CD14-positive monocyte (primary cell): ENCODE results near the gene BOLA1. TPM values are rescaled to one million over a fixed set of nuclear protein-coding genes. Genes with fewer than 3 reads are reported as not detected.
"Not testable (repeated sequence)": the region's sequence is repeated elsewhere in the genome, so short reads cannot be mapped to it uniquely, and the experiment has no call there.

Experiments
- DNase-seq, 3 donors: peaks; one replicate each; pipeline ENCODE4 v3.0.0-alpha.2; 2011 to 2022
- H2AFZ ChIP-seq: 2 replicates; pipeline ENCODE4 v1.6.0; 2012; ENCODE audit warnings: mild to moderate bottlenecking, low read depth, low read length, inconsistent platforms; ENCODE audit not compliant: insufficient read depth, poor library complexity, severe bottlenecking
- H3K27ac ChIP-seq, 2 donors: 1 replicate in 1 of 2; 2 replicates in 1 of 2; pipeline ENCODE4 v1.5.1; 2012 to 2013; ENCODE audit warnings: low read length in 2 of 2, control low read depth in 1 of 2, inconsistent platforms in 1 of 2, low read depth in 1 of 2, mild to moderate bottlenecking in 1 of 2
- H3K27me3 ChIP-seq, 2 donors: one replicate each; pipeline versions ENCODE4 v1.6.0 to v1.6.1; 2011 to 2013; ENCODE audit warnings: low read length in 2 of 2; ENCODE audit not compliant: control insufficient read depth in 2 of 2, insufficient read depth in 2 of 2
- H3K36me3 ChIP-seq, 2 donors: replicated peaks in 1 of 2; 1 replicate in 1 of 2; 2 replicates in 1 of 2; pipeline versions ENCODE4 v1.5.1 to v1.6.1; 2012 to 2013; ENCODE audit warnings: low read length in 2 of 2, control low read depth in 1 of 2, inconsistent platforms in 1 of 2, mild to moderate bottlenecking in 1 of 2; ENCODE audit not compliant: insufficient read depth in 2 of 2, control insufficient read depth in 1 of 2
- H3K4me1 ChIP-seq, 2 donors: 1 replicate in 1 of 2; 2 replicates in 1 of 2; pipeline versions ENCODE4 v1.5.1 to v1.6.1; 2012 to 2013; ENCODE audit warnings: low read length in 2 of 2, control low read depth in 1 of 2, inconsistent platforms in 1 of 2, mild to moderate bottlenecking in 1 of 2, moderate library complexity in 1 of 2; ENCODE audit not compliant: insufficient read depth in 2 of 2, control insufficient read depth in 1 of 2
- H3K4me2 ChIP-seq: replicated peaks from 2 replicates; pipeline ENCODE3; 2012; ENCODE audit warnings: low read length, moderate library complexity, mild to moderate bottlenecking; ENCODE audit not compliant: poor library complexity, severe bottlenecking; ENCODE audit errors: extremely low read depth
- H3K4me3 ChIP-seq, 3 experiments: fragments of 200-600 bp in 1 of 3; sonication (generic) in 1 of 3; replicated peaks in 1 of 3; 1 replicate in 2 of 3; 2 replicates in 1 of 3; pipeline ENCODE4 v1.5.1; 2011 to 2013; ENCODE audit warnings: low read length in 3 of 3, mild to moderate bottlenecking in 3 of 3, control low read depth in 2 of 3, low read depth in 2 of 3, inconsistent platforms in 1 of 3, moderate library complexity in 1 of 3
- H3K79me2 ChIP-seq: 2 replicates; pipeline ENCODE4 v1.6.0; 2012; ENCODE audit warnings: mild to moderate bottlenecking, control low read depth, inconsistent platforms, low read length, moderate library complexity; ENCODE audit not compliant: insufficient read depth
- H3K9ac ChIP-seq: 2 replicates; pipeline ENCODE4 v1.6.0; 2017; ENCODE audit warnings: low read length, mild to moderate bottlenecking; ENCODE audit not compliant: insufficient read depth, poor library complexity, severe bottlenecking
- H3K9me3 ChIP-seq, 2 donors: replicated peaks in 1 of 2; 1 replicate in 1 of 2; 2 replicates in 1 of 2; pipeline versions ENCODE4 v1.5.1 to v1.6.1; 2012 to 2013; ENCODE audit warnings: low read length in 2 of 2, control low read depth in 1 of 2; ENCODE audit not compliant: control insufficient read depth in 1 of 2, insufficient read depth in 1 of 2
- H4K20me1 ChIP-seq: 2 replicates; pipeline ENCODE4 v1.6.0; 2012; ENCODE audit warnings: mild to moderate bottlenecking, low read length, control low read depth, moderate library complexity; ENCODE audit not compliant: insufficient read depth
- H3K27ac Mint-ChIP-seq, 7 donors: one replicate each; pipeline ENCODE4 v1.8.0; 2020; ENCODE audit warnings: mild to moderate bottlenecking in 7 of 7, mixed read lengths in 7 of 7, moderate library complexity in 6 of 7, inconsistent platforms in 2 of 7
- H3K27me3 Mint-ChIP-seq, 3 donors: one replicate each; pipeline ENCODE4 v1.8.0; 2021 to 2022; ENCODE audit warnings: low read depth in 3 of 3, mild to moderate bottlenecking in 3 of 3, mixed read lengths in 3 of 3, moderate library complexity in 3 of 3, inconsistent platforms in 1 of 3
- H3K36me3 Mint-ChIP-seq, 2 donors: one replicate each; pipeline ENCODE4 v1.8.0; 2020; ENCODE audit warnings: mixed read lengths in 2 of 2, inconsistent platforms in 1 of 2, mild to moderate bottlenecking in 1 of 2
- H3K4me1 Mint-ChIP-seq: one replicate; pipeline ENCODE4 v1.8.0; 2020; ENCODE audit warnings: mild to moderate bottlenecking, mixed read lengths
- H3K4me3 Mint-ChIP-seq, 2 donors: one replicate each; pipeline ENCODE4 v1.8.0; 2020; ENCODE audit warnings: mild to moderate bottlenecking in 2 of 2, mixed read lengths in 2 of 2, moderate library complexity in 1 of 2
- H3K9me3 Mint-ChIP-seq, 7 donors: one replicate each; pipeline ENCODE4 v1.8.0; 2020 to 2022; ENCODE audit warnings: mixed read lengths in 7 of 7, mild to moderate bottlenecking in 6 of 7, moderate library complexity in 6 of 7, inconsistent platforms in 2 of 7
- CTCF ChIP-seq: fragments of 200-600 bp; IDR thresholded peaks from one replicate; pipeline ENCODE4 v1.8.0; 2022; ENCODE audit warnings: antibody characterized with exemption, mild to moderate bottlenecking
- WGBS: methylation state at CpG from one replicate; pipeline ENCODE4 v1.1.5; 2013; ENCODE audit warnings: missing lambda C conversion rate; ENCODE audit not compliant: insufficient coverage; 5-methylcytosine and 5-hydroxymethylcytosine counted together
- intact Hi-C, 2 donors: fragments of 100-400 bp; cut with micrococcal nuclease; formaldehyde crosslinking; loops; one replicate each; pipeline versions ENCODE4 v1.15.0 to v1.15.1; 2023
- polyA plus RNA-seq, 3 donors: library from polyadenylated mRNA; depleted of rRNA in 1 of 3; unstranded in 2 of 3; stranded (reverse) in 1 of 3; fragments of 300-500 nt in 2 of 3; fragments of >200 nt in 1 of 3; fragmentation: Illumina TruSeq in 2 of 3; gene quantifications; 1 replicate in 2 of 3; 2 replicates in 1 of 3; pipeline ENCODE4 v1.2.3, GENCODE V29; 2012 to 2021

Gene BOLA1
- polyA plus RNA-seq, 3 donors: 5.1 to 17.8 (median 17.6) TPM

DNA sequence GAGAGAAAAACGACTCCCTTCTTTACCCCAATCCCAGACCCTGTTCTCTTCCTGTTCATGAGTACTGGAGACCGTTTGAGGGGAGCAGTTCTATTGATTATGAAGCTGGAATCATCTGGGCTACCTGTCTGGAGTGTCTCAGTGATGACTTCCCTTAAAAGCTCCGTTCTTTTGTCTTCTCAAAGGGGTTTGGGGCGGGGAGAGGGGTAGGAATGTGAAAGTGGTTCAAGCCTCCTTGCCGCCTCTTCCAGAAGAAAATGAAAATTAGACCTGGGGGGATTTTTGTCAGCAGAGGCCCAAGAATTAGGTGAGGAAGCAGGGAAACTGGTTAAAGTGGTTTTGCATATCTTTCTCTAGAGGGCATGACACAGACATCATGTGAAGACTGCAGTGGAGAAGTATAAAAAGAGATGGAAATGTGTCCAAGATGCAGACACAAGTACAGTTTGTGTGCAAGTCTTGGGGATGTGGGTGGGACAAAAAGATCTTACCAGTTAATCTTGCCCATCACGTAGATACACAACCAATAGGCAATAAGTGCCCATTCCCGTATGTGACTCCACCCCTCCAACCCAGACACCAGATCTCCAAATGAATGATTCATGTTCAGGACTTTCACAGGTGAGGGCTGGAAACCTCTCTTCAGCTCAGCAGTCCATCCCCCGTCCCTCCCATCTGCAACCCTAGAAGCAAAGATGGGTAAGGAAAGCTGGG, 37.8 kb downstream of the BOLA1 start:
- H3K9me3 ChIP-seq: no peaks in the 10 kb centered on the region
- no peaks in the 10 kb centered on the region for H3K27me3 ChIP-seq
- Mint-ChIP-seq H3K4me3 (no peak overlapping the region), H3K27me3 (peaks cover 0 to 11% (median 0%) of the 10 kb centered on the region in 3 donors), H3K27ac (peak overlapping the region in 5 of 7 donors; percentile 11 to 90 (median 58)), H3K9me3 (peaks cover 0 to 1% (median 0%) of the 10 kb centered on the region in 7 donors), H3K36me3 (peaks cover 6 to 9% of the 10 kb centered on the region in 2 donors), H3K4me1 (peaks cover 61% of the 10 kb centered on the region)
- no peaks in the 10 kb centered on the region for H4K20me1 ChIP-seq
- peaks cover 37 to 61% of the 10 kb centered on the region in 2 donors for H3K4me1 ChIP-seq
- intact Hi-C loops: loop anchor here in 1 of 2 donors (5.0 to 10.0 kb wide), 3 partner anchors 40 to 248 kb away; partner anchors contain the start of gene BOLA1
- H3K4me3 ChIP-seq: no peak overlapping the region
- H3K9ac ChIP-seq: no peak overlapping the region
- H3K27ac ChIP-seq: no peak overlapping the region
- no peak for DNase-seq
- H2AFZ ChIP-seq: no peak overlapping the region
- no peaks in the 10 kb centered on the region for H3K79me2 ChIP-seq
- no peaks in the 10 kb centered on the region for H3K36me3 ChIP-seq
- no peak overlapping the region for H3K4me2 ChIP-seq
- no peak for TF ChIP-seq CTCF
- WGBS: 74% methylated on average over 3 of the region's 8 CpGs

GRCh38 chr1:149937759-149938158, 38.4 kb downstream of the BOLA1 start:
- Mint-ChIP-seq H3K27ac (peak overlapping the region in 5 of 7 donors; percentile 10 to 58 (median 35)), H3K27me3 (peaks cover 0 to 12% (median under 1%) of the 10 kb centered on the region in 3 donors), H3K36me3 (peaks cover 6 to 7% of the 10 kb centered on the region in 2 donors), H3K4me3 (no peak overlapping the region), H3K4me1 (peaks cover 57% of the 10 kb centered on the region), H3K9me3 (peaks cover 0 to 1% (median 0%) of the 10 kb centered on the region in 7 donors)
- Histone ChIP-seq H3K4me2 (peak overlapping the region; percentile 11), H3K79me2 (no peaks in the 10 kb centered on the region), H2AFZ (no peak overlapping the region), H3K27me3 (no peaks in the 10 kb centered on the region), H3K4me3 (no peak overlapping the region), H3K27ac (no peak overlapping the region), H3K9ac (no peak overlapping the region), H3K4me1 (peaks cover 33 to 55% of the 10 kb centered on the region in 2 donors), H4K20me1 (no peaks in the 10 kb centered on the region), H3K36me3 (no peaks in the 10 kb centered on the region), H3K9me3 (no peaks in the 10 kb centered on the region)
- DNase-seq: no peak
- TF ChIP-seq CTCF: no peak
- intact Hi-C loops: loop anchor here in 1 of 2 donors (5.0 to 10.0 kb wide), 3 partner anchors 40 to 247 kb away; partner anchors contain the start of gene BOLA1

GRCh38 chr1:149938668-149939003, 39.3 kb downstream of the BOLA1 start:
- no CpG with 5 or more reads among the region's 13 CpGs for WGBS

More at GRCh38 chr1:149938668-149939003, 39.3 kb downstream of the BOLA1 start:
- H3K27me3 ChIP-seq, H4K20me1 ChIP-seq, DNase-seq, H3K36me3 ChIP-seq, H3K36me3 Mint-ChIP-seq, H3K9ac ChIP-seq, H3K27me3 Mint-ChIP-seq, H3K79me2 ChIP-seq, H3K9me3 Mint-ChIP-seq, H3K9me3 ChIP-seq: not testable (repeated sequence)
- Histone ChIP-seq H3K4me1 (peaks cover 33 to 55% of the 10 kb centered on the region in 2 donors), H3K27ac (peak overlapping the region; percentile 22 to 51), H3K4me2 (peak overlapping the region; percentile 41), H3K4me3 (peak overlapping the region in 1 of 3 experiments; percentile 31), H2AFZ (peak overlapping the region; percentile 18)
- Mint-ChIP-seq H3K4me1 (peaks cover 53% of the 10 kb centered on the region), H3K27ac (peak overlapping the region in 6 of 7 donors; percentile 84 to 95 (median 92)), H3K4me3 (peak overlapping the region in 1 of 2 donors; percentile 55)
- intact Hi-C loops: loop anchor here in 1 of 2 donors (5.0 to 10.0 kb wide), 3 partner anchors 41 to 246 kb away; partner anchors contain the start of gene BOLA1
